HS-27A (cell line): ENCODE data around the gene SQSTM1.

Source experiments
- DNase-seq: peaks from one replicate; pipeline ENCODE4 v3.0.0-alpha.2; 2012; ENCODE audit warnings: low read depth, missing footprints

The SQSTM1 gene

GRCh38 chr5:179795049-179795862 lies 25.4 kb upstream of the SQSTM1 start:
- no peak for DNase-seq

- DNase-seq: no peak
Measured at GRCh38 chr5:179795863-179796833, 24.6 kb upstream of the SQSTM1 start.

GRCh38 chr5:179796877-179797608 lies 23.7 kb upstream of the SQSTM1 start:
- DNase-seq: no peak

DNA sequence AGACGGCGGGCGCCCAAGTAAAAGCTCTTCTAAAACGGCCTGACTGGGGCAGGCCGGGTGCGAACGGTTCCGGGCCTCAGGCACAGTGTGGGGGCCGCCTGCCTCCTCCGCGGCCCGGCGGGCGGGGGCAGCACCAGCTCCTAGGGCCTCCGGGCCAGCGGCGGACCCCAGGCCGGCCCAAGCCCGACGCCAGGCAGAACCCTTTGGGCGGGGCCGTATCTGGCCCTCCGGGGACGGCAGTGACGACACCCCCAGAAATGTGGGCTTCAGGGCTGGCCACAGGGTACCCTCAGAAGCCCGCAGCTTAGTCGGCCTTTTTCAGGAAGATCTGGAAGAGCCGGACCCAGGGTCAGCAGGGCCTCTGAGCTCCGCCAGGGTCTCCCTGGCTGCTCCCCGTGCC lies 23.0 kb upstream of the SQSTM1 start:
- no peak for DNase-seq

DNA sequence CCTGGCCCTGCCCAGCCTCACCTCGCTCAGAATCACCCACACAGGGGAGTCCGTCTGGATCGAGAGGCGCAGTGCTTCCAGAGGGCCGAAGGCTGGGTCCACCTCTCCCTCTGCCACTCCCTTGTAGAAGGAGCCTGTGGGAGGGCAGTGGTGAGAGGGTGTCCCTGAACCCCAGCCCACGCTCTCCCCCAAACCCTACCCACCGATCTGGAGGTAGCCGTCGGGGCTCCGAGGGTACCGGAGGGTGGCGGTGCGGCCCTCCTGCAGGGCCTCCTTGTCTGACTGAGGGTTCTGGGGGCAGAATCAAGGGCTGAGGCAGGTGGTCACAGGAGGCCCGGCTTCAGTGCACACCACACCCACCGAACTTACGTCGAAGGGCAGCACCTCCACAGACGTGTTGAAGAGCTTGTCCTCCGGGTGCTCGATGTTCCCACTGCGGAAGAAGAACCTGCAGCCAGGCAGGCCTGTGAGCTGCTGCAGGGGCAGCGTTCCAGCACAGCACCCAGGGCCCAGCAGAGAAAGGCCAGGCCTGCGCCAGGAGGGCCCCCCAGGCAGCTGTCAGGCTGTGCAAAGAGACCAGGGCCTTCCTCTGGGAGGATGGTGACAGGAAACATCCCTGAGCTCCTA lies 22.4 kb upstream of the SQSTM1 start:
- DNase-seq: no peak

DNA sequence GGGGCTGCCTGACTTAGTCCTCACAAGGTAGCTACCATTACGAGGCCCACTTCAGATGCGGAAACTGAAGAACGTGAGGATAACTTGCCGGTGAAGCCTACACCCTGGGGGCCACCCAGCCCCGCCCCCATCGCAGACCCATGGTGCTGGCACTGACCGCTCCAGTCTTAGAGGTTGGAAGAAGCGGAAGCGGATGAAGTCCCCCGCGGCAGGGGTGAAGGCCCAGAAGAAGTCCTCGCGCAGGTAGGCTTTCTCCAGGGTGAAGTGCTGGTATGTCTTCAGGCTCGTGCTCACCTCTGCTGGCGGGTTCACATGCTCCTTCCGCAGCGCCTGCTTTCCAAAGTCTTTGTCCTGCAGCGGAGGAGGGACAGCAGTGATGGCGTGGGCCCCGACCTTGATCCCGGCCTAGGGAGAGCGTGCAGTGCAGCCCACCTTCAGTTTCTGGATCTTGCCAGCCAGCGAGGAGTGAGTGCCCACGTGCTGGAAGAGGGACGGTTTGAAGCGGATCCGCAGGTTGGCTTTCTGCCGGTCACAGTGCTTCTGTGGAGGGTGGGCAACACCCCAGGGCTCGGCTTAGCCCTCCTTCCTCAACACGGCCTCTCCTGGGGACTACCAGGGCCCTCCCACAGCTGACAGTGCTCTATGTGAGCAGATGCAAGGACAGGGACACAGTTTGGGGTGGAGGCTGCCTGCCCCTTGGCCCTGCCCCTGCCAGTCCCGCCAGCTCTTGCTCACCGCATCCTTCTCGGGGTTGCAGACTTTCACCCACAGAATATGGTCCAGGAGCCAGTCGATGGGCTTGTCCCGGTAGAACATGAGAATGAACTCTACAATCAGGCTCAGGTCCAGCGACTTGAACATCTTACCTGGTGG lies 21.7 kb upstream of the SQSTM1 start:
- no peak for DNase-seq

GRCh38 chr5:179799644-179799973 lies 21.1 kb upstream of the SQSTM1 start:
- DNase-seq: no peak

- no peak for DNase-seq
Measured at GRCh38 chr5:179800071-179800695, 20.5 kb upstream of the SQSTM1 start.

DNA sequence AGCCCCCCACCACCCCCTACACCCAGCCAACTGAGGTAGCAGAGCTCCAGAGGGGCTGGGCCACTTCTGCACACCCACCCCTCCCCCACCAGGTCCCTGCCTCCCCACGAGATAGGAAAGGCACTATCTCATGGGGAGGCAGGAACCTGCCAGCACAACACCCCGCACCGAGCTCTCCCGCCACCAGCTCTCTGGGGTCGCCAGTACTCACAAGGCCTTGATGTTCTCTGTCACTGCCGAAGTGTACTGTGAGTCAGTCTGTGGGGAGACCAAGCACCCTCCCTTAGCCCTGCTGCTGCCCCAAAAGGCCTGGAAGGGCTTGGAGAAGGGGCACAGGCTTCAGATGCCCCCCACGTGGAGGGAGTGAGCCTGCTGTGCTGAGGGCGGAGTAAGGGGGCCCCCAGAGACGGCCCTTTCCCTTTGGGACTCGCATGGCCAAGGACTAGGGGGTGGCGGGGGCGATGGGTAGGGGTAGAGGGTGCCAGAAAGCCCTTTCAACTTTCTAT lies 20.0 kb upstream of the SQSTM1 start:
- no peak for DNase-seq

DNA sequence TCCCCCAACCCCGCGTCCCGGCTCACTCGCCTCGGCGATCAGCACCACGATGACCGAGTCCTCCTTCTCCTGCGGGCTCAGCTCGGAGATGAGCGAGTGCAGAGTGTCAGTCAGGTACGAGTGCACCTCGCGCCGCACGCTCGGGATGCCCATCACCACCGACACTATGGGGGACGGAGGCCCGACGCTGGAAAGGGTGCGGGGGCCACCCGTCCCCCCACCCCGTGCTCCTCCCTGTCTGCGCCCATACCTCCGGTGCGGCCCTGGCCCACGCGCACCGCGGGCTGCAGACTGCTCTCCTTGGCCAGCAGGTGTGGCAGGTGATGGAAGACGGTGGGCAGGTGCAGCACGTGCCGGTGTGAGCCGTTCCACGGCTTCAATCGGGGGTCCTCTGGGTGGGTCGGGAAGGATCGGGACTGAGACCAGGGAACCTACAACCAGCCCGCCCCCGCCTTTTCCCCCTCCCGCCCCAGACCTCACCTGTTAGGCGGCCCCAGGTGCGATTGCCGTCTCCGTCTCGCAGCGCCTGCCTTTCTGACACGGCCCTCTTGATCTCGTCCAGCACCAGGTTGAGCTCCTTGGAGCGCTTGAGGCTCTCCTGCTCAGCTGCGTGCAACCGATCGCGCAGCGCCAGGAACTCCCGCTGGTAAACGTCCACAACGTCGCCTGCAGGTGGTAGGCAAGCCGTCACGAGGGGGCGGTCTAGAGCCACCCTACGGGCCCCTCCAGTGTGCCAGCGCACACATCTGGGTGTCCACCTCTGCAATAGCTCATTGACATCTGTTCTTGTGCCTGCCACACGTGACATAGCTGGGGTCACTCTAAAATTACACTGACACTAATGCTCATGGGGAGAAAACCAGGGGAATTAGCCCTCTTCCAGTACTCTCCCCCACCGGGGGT lies 19.1 kb upstream of the SQSTM1 start:
- DNase-seq: no peak

- no peak for DNase-seq
Measured at GRCh38 chr5:179802207-179802883, 18.4 kb upstream of the SQSTM1 start.

GRCh38 chr5:179802950-179803562 lies 17.6 kb upstream of the SQSTM1 start:
- no peak for DNase-seq

- no peak for DNase-seq
Measured at GRCh38 chr5:179803651-179804554, 16.8 kb upstream of the SQSTM1 start.

DNA sequence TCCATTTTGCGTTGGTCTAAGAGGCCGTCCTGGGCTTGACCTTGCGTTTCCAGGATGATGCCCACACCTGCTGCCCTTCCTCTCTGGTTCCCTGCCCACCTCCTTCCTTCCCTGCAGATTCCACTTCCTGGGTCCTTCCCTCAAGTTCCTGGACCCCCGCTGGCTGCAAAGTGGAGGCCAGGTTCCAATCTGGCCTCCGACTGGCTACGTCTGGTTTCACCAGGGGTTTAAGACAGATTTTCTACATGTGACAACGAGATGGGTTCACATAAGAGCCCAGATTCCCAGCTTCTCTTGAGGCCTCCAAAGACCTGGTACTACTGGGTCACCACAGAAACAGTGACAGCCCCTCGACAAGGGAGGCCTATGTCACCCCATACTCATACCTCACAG lies 16.2 kb upstream of the SQSTM1 start:
- no peak for DNase-seq

GRCh38 chr5:179805070-179805528 lies 15.6 kb upstream of the SQSTM1 start:
- DNase-seq: no peak

- no peak for DNase-seq
Measured at GRCh38 chr5:179805529-179806249, 15.0 kb upstream of the SQSTM1 start.
